Measurements from ENCODE around the gene PPP6R2.

The PPP6R2 gene

GRCh38 chr22:50305923-50306566 lies 37.1 kb upstream of the PPP6R2 start:
- no peak for DNase-seq

GRCh38 chr22:50306753-50307749 lies 36.1 kb upstream of the PPP6R2 start, which contains the start of gene PLXNB2:
Gene PLXNB2 (minus strand): TSS chr22:50307646. CDS start chr22:50290584, 17,062 bp downstream.
- DNase-seq: no peak

GRCh38 chr22:50307890-50308596 lies 35.1 kb upstream of the PPP6R2 start:
- no peak for DNase-seq

GRCh38 chr22:50308597-50308935 lies 34.6 kb upstream of the PPP6R2 start:
- no peak for DNase-seq

GRCh38 chr22:50308986-50309600 lies 34.0 kb upstream of the PPP6R2 start:
- no peak for DNase-seq

GRCh38 chr22:50309601-50309991 lies 33.5 kb upstream of the PPP6R2 start:
- DNase-seq: no peak

GRCh38 chr22:50310031-50310722 lies 33.0 kb upstream of the PPP6R2 start:
- DNase-seq: no peak

GRCh38 chr22:50310949-50311444 lies 32.1 kb upstream of the PPP6R2 start:
- DNase-seq: no peak

GRCh38 chr22:50311606-50312351 lies 31.3 kb upstream of the PPP6R2 start:
- no peak for DNase-seq

- DNase-seq: no peak
These were observed 30.8 kb upstream of the PPP6R2 start for GRCh38 chr22:50312371-50312770.

- DNase-seq: no peak
These were observed 30.1 kb upstream of the PPP6R2 start for GRCh38 chr22:50313021-50313420.

- DNase-seq: no peak
These were observed 29.5 kb upstream of the PPP6R2 start for GRCh38 chr22:50313600-50313999.

- DNase-seq: no peak
These were observed 29.1 kb upstream of the PPP6R2 start for GRCh38 chr22:50314081-50314454.

- DNase-seq: peak; percentile 39 to 64 (median 56)
These were observed 28.5 kb upstream of the PPP6R2 start for GRCh38 chr22:50314455-50315288.

- DNase-seq: no peak
These were observed 27.6 kb upstream of the PPP6R2 start for GRCh38 chr22:50315289-50316113.

- DNase-seq: no peak
These were observed 26.7 kb upstream of the PPP6R2 start for GRCh38 chr22:50316114-50317065.

- DNase-seq: no peak
These were observed 25.9 kb upstream of the PPP6R2 start for GRCh38 chr22:50317178-50317577.

- DNase-seq: no peak
These were observed 25.5 kb upstream of the PPP6R2 start for GRCh38 chr22:50317674-50318073.

Measured in activated CD4-positive, CD25-positive, alpha-beta regulatory T cell (primary cell).